T-helper 9 cell (primary cell): ENCODE measurements around the gene LRP2.
"Not testable (repeated sequence)": the region's sequence is repeated elsewhere in the genome, so short reads cannot be mapped to it uniquely, and the experiment has no call there.

Experiments used
- DNase-seq: peaks from one replicate; pipeline ENCODE4 v3.0.0-alpha.2; 2020

LRP2 gene

DNA sequence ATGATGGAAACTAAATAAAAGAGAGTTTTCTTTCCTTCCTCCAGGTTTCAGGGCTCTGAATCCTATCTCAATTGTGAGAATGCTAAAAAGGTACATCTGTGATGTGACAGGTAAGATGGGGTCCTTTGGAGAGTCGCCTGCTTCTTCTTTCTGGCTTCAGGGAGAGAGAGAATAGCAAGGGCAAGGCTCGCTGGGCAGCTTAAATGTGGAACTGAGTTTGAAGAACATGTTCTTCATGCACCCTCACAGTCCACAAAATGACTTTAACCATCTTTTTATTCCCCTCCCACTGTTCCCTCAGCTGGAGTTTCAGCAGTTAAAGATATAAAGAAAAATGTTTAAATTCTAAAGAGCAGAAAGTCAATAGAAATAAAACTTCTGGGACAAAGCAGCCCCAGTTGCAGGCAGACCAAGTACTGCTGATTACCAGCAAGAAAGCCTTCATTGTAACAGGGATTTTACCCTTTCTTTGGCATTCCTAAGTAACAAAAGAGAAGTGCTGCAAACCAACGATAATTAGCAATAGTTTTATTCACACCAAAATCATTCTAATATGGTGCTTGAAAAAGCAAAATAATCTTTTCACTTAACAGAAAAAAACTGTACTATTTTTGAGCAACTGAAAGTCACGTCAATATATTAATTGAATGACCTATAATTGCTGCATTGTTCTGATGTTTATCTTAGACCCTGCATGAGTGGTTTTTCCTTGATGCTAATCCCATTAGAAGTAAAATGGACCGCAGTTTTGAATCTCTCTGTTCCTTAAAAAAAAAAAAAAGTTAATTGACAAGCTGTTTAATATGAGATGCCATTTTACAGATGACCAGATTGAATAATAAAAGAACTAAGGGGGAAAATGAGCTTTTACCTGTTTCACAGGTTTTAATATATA is 61.5 kb downstream of the LRP2 start:
- DNase-seq = no peak

DNA sequence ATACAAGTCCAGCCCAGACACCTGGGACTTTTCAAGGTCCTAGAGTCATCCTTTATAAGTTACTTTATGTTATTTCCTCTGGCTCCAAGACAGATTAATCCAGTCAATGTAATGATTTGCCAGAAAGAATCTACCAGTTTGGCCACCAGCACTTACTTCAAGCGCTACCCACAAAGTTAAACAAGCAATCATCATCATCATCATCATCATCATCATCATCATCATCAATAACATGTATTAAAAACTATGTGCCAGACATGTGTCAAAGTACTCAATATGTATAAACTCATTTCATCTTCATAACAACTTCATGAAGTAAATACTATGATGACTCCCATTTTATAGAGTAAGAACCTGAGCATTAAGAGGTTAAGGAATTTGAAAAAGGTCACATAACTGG is 64.3 kb downstream of the LRP2 start:
- DNase-seq = no peak

DNA sequence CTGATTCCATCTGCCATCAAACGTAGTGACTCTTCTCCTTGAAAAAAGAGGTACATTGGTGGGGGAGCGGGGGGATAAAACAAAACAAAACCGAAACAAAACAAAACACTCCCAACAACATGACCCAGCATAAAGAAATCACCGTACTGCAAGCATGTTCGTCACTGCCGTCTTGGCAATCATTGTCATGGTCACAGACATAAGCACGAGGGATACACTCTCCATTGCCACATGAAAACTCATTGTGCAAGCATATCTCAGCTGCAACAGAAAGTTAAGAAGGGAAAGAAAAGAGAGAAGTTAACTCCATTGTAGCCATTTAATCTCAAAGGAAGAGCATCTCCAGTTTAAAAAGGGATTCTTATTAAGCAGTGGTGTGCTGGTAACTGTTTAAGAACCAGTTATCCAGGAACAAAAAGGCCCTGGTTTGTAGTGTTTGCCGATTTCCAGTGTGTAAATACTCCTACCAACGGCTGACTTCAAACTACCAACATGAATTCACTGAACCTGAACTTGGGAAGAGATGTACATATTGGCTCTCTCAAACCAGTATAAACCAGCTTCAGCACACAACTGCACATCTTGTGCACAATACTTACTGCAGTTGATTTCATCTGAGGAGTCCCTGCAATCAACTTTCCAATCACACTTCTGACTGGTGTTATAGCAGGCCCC is 68.2 kb downstream of the LRP2 start:
- no peak for DNase-seq

DNA sequence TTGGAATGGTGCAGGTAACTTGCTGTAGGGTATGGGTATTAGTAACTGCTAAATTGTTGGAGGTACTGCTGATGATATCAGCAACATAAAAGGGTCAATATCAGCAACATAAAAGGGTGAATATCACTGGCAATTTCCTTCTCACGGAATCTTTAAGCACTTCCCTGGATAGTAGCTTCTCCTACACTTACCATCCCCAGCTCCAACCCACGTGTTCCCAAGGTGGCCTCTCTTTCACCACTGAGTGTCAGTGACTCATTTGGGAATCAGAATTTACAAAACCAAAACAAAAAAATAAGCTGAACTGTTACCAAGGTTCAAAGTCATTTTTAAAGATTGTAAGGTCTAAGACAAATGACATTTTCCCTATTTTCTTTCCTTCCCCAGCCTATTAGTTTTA is 70.8 kb downstream of the LRP2 start:
- no peak for DNase-seq

DNA sequence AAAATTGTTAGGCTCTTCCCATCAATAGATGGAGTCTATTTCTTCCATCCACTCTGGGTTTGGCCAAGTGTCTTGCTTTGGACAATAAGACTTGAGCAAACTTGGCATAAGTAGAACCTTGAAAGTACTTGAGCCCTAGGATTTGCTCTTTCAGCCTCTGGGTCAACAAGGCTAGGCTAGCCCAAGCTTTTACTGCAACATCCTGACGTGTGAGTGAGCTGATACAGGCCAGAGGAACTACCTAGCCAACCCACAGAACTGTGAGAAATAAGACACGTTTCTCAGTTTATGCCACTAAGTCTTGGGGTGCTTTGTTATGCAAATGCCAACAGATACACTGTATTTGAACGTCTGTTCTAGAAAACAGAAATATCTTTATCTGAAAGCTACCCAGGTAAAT is 71.9 kb downstream of the LRP2 start:
- no peak for DNase-seq

DNA sequence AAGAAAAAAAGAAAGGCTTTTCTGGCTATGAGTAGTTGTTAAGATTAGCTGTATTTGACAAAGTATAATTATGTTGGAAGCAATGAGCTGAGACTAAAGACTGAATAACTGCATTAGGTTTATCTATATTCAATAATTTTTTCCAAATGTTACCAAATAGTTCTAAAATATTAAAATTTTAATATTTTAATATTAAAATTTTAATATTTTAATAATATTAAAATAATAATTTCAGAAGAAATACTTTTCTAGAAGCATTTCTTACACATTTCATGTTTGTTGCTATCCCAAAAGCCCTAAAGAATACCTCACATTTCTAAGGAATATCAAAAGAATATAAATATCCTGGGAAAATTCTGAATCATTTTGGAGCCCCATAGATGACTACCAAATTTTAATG is 74.7 kb downstream of the LRP2 start:
- DNase-seq = no peak

DNA sequence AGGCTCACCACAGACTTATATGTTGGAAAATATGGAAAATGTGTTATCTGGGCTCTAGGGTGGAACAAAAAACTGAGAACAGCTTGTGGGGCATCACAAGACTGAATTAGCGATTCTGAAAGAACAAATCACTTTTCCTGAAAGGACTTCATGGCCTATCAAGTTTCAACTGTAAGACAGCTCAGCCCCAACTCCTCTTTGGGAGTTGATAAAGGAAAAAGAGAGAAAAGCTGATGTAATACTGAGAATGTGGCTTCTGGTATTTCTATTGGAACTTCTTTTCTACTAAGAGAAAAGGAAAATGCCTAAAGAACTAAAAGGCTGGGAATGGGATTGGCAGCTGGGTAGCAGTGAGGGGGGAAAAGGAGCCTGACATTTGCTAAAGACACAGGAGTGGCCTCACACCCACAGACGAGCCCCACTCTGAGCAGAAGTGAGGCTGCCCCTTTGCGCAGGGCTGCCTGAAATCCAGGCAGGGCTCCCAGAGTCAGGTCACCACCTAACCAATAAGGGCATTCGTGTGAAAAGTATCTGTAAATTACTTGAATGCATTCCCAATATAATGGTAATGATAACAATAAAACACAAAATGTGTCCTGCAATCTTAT is 75.6 kb downstream of the LRP2 start:
- no peak for DNase-seq

DNA sequence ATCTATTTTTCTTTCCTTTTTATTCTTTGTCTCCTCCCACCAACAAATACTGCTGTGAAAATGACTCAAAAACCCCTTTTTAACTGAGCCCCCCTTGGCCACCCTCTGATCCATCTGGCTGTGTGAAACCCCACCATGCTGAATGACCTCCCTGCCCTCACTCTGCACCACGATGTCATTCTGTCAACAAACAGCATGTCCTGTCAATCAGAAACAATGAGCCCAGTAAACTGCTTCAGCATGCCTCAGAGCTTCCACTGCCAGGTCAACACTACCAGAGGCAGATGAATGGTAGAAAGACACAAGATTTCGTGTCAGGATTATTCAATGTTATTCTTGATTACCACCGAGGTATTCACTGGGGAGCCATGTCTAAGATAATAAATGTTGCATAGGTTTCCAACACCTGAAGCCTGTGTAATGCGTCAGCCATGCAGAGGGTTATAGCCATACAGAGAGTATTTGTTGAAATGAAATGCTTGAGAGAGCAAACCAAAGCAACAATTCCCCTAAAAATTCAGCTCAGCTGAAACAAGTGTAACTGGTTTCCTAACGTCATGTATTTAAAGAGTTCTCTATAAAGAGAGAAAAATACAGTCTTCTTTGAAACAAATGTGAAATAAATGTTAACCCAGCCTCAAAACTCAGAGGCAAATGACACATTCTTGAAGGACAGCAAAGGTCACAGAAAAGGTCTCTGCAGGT is 76.7 kb downstream of the LRP2 start:
- no peak for DNase-seq

DNA sequence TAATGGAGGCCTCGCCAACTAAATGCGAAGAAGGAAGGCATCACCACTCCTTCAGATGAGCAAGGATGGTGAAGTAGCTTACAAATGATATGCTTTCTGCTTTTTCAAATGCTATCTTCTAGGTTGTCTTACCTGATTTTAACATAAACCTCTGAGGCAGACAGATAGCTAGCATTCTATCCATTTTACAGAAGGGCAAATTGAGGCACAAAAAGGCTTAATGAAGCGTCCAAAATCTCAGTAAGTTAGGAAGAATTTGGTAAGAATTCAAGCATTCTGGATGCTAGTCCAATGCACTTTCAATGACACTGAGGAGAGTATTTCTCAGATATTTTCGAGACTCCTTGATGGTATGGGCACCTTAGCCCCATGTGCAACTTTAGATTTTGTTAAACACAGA is 81.8 kb downstream of the LRP2 start:
- no peak for DNase-seq

DNA sequence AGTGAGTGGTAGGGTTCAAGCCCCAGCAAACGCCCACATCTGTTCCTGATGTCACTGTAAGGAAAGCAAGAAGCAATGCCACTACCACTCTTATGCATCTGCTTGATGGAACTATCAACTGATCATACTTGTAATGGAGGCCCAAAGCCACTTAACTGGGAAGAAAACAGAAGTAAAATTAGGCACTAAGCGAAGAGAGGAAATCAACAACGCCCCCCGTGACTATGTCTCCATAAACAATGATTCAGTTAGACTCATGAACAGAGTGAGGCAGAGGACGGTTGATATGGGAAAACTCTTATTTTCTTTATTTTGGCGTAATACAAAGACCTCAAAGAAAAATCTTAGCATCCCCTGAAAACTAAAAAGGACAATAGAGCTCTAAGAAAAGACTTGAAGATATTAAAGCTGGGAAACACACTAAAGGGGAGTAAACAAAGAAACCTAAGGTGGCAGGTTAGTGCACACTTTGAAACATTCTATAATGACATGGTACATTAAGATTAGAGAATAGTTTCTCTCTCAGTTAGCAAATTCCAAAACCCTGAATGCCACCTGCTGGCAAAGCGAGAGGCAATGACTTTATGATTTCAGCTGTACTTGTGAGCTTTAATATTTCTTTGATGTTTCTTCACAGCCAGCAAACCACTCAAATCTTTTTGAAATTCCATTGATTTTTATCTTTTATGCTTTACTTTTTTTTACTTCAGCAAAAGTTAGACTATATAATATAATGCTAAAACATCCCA is 86.5 kb downstream of the LRP2 start:
- DNase-seq = no peak

DNA sequence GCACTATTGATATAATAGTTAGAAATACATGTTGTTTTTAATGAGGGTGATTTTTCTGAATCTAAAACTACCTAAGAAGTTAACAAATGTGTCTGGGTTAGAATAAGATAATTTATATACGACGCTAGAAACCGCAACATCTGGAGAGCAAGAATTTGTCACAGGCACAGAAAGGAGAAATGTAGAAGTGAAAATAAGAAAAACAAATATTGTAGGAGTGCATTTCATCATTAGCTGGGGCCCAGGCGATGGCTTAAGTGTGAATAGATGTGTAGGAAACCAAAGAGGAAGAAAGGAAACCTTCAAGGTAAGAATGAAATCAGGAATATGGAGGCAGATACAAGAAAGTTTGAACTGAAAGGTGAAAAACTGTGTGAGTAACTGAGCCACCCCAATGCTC is 90.3 kb downstream of the LRP2 start:
- no peak for DNase-seq

DNA sequence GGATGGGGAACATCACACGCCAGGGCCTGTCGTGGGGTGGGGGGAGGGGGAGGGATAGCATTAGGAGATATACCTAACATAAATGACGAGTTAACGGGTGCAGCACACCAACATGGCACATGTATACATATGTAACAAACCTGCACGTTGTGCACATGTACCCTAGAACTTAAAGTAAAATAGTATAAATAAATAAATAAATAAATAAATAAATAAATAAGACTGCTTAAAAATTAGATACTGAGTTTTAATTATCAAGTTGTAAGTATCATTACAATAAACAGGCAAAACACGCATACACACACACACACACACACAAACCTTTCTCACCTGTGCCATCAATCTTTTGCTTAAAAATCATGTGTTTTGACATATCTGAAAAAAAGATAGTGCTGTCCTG is 91.8 kb downstream of the LRP2 start:
- DNase-seq = not testable (repeated sequence)

DNA sequence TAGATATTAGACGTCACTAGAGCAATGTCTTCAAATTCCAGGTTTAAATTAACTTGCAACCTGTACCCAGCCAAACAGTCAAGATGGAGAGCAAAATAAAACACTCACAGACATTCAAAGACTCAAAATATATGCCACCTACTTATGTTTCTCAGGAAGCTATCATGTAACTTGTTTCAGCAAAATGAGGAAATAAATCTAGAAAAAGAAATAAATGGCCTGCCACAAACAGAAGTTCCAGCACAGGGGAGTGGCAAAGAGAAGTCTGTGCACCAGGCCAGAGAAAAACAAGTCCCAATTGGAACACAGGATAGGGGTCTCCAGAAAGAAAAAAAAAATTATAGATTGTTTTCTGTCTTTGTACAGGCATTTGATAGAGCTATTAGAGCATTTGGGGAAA is 96.7 kb downstream of the LRP2 start:
- no peak for DNase-seq

DNA sequence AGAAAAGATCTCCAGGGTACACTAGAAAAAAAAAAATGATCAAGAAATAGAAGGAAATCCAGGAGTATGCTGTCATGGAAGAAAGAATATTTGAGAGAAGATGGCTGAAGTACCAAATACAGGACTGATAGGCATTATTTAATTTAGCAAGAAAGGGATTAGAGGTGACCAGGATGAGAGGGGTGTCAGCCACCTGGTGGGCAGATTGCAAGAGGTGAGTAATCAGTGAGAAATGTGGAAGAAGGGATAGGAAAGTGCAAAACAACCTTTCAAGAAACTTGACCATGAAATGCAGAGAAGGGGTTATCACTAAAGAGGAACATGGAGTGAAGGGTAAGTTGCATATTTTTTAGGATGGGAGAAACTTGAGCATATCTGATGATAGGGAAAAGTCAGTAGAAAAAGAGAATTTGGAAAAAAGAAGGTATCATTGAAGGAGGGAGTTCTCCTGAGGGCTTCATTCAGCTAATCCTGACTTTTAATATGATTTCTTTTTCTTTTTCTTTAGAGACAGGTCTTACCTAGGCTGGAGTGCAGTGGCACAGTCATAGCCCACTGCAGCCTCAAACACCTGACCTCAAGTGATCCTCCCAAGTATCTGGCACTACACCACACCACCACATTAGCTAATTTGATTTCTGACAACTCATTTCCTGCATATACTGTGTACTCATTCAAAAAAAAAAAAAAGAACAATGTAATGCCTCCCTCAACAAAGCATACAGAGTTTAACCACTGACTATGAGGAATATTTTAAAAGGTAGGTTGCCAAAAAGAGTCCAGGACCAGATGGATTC is 101.3 kb downstream of the LRP2 start:
- no peak for DNase-seq

DNA sequence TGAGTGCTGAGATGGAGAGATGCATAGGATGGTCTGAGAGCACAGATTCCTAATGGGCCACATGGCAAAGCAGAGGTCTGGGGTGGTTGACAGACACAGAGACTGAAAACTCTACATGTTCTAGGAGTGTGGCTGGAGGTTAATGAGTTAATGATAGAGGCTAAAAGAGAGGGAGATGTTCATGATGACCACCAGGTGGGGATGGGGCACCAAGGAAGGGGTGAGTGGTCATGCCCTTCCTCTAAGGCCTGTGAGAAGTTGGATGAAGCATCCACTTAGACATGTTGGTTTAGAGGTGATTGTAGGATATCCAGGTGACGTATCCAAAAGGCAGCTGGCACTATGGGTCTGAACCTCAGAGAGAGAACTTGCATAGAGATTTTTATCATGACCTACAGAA is 102.1 kb downstream of the LRP2 start:
- no peak for DNase-seq

DNA sequence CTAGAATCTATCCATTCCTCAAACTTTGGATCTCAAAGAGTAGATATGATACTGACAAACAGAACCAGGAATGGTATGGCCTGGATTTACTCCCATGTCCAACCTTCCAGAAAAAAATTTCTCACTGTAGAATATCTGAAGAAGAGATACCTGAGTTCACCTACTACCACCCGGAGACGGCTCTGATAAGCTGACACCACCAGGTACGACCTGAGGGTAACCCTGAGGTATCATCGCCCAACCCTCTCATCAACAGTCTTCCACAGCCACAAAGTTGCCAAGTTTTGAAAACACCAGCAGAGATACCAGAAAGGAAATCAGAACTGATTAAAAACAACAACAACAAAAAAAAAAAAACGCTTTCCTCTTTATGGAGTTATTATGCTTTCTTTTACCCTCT is 102.9 kb downstream of the LRP2 start:
- DNase-seq = no peak

DNA sequence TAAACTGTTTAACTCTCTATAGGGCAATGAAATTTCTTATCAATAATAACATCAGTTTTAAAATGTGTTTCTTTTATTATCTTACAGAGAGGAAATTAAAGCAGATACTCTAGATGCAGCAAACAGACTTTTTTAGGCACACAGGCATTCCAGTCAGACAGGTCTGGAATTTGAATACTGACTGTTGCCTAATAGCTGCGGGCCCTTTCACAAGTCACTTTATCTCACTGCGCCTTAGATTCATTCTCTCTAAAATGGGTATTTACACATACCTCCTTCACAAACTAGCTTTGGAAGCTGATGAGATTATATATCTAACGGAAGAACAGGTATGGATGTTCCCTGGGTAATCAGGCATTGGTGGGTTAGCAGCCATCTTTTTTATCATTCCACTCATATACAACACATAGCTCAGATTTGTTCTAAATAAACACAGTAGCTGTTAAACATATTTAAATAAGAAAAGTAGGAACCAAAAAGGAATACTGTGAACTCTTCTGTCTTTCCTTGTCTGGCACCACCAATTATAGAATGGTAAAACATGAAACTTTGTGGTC is 104.2 kb downstream of the LRP2 start:
- no peak for DNase-seq

DNA sequence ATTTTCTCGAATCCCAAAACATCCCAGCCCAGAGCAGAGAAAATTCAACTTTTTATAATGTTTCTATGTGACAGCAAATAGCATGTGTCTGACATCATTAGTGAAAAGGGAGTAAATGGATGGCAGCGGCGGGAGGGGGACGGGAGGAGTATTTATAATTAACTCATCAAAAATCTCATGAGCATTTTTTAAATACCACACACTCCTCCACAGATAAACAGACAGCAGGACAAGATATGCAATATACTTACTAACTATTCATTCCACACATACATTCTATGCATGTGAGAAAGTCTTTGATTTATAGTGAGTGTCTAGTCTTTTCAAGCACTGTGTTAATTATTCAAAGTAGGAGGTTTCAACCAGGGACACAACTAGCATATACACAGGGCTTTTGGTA is 107.6 kb downstream of the LRP2 start:
- DNase-seq = no peak

DNA sequence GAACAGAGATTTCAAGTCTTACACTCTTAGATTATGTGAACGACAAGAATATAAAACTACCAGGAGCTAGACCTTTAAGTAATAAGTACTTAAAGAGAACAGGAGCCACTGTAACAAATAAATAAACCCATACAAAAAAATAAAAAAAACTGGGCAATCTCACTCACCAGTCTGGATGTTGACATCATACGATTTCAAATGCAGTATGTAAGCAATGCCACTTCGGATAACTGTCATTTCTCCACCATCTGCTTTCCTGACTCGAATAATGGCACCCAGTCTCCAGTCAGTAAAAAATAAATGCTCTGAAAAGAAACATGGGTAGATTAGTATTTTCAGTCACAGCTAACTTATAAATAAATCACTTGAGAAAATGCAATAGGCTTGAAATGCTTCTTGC is 115.1 kb downstream of the LRP2 start:
- DNase-seq = no peak

DNA sequence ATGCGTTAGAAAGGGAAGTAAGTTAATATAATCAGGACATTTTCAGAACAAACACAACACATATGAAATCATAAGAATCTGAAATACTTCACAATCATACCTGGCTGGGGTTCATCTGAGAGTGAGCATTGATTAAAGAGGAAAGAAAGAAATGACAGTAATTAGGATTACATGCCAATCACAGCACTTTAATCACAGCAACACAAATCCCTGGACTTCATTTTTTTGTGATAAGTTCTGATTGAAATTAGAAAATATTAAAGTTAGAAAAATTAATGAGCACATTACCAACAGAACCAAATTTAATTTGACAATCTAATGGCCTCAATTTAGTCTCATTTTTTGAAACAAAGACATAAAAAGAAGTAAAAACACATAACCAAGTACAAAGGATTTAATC is 121.9 kb downstream of the LRP2 start:
- no peak for DNase-seq

DNA sequence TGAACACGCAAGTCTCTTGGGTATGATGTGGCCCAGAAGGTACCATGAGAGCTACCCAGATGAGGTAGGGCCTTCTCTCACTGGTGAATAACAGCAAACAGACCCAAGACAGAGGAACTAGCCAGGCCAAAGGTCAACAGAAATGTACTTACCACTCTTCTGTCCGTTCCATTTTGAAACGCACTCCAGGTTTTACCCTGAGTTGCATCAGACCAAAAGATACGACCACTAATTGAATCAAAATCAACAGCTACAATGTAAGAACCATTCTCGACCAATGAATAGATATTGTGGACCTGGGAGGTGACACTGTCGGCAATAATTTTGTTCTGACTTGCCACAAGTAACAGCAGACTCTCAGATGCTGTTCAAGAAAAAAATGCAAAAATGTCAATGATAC is 124.4 kb downstream of the LRP2 start:
- no peak for DNase-seq

DNA sequence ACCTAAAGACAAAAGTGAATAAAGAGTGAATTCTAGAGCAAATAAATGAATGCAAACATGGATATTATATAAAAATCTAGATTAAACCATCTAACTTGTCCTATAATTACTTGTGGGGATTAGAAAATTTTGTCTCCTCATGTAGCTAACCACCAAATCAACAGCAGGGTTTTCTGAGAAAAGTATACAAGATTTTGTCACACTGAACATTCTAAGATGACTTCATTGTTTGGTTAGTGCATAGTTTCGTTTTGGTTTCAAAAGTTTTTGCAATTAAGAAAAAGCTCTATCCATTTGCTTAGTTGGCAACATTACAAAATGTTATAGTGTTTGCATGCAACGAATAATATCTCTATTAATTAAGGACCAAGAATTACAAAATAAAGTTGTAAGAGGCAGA is 125.0 kb downstream of the LRP2 start:
- no peak for DNase-seq
